ENCODE data around the gene MRFAP1L1.

DNA sequence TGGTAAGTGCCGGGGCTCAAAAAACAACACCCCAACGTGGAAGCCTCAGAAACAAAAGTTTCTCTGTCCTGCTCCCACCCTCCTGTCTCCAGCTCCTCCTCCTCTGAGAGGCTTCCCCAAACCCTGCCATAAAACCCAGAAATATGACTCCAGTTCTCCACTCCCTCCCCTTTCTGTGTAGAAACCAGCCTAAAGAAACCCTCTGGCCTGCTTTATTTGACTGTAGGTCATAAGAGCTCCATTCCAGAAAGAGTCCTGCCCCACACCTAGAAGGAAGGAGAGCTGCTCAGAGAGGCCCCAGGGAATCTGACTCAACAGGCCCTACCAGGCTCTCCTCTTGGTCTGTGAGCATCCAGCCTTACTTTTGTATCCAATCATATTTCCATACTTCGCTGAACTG, 16.9 kb downstream of the MRFAP1L1 start:
- no peak for TF ChIP-seq PAX5 (IDR thresholded peaks at IDR 0.05; ENCODE audit: insufficient read depth, low read length, severe bottlenecking)
- no peak for TF ChIP-seq POLR2AphosphoS5 (IDR thresholded peaks at IDR 0.05; ENCODE audit: low read depth, low read length)
- TF ChIP-seq POLR2A (IDR thresholded peaks at IDR 0.05; ENCODE audit: low read depth, low read length), result no peak
- TF ChIP-seq TAF1 (IDR thresholded peaks at IDR 0.05; ENCODE audit: low read depth, low read length), result no peak
